MM.1S (cell line): ENCODE measurements around the gene MARCO.

Source experiments
- DNase-seq: peaks from one replicate; pipeline ENCODE4 v3.0.0-alpha.2; 2015
- H2AFZ ChIP-seq: fragments of 300-600 bp; sonication (generic); 2 replicates; pipeline ENCODE4 v1.6.0; 2016; ENCODE audit warnings: antibody characterized with exemption, low read length
- H3F3A ChIP-seq: fragments of 300-600 bp; sonication (generic); 2 replicates; pipeline ENCODE4 v1.6.1; 2016; ENCODE audit warnings: mild to moderate bottlenecking, antibody characterized with exemption, low read length, moderate library complexity, mixed read lengths; ENCODE audit not compliant: insufficient read depth
- H3K27ac ChIP-seq: fragments of 300-600 bp; sonication (generic); 2 replicates; pipeline ENCODE4 v1.5.1; 2016; ENCODE audit warnings: mild to moderate bottlenecking, low read length
- H3K27me3 ChIP-seq: fragments of 300-600 bp; sonication (generic); replicated peaks from 2 replicates; pipeline ENCODE4 v1.6.0; 2016; ENCODE audit warnings: low read length; ENCODE audit not compliant: insufficient read depth
- H3K36me3 ChIP-seq: fragments of 300-600 bp; sonication (generic); replicated peaks from 2 replicates; pipeline ENCODE4 v1.6.1; 2016; ENCODE audit warnings: mild to moderate bottlenecking, low read length, mixed read lengths; ENCODE audit not compliant: insufficient read depth
- H3K4me1 ChIP-seq: fragments of 300-600 bp; sonication (generic); 2 replicates; pipeline ENCODE4 v1.6.1; 2016; ENCODE audit warnings: low read length, mixed read lengths
- H3K4me2 ChIP-seq: fragments of 300-600 bp; sonication (generic); 2 replicates; pipeline ENCODE4 v1.6.0; 2016; ENCODE audit warnings: low read depth, low read length
- H3K4me3 ChIP-seq: fragments of 300-600 bp; sonication (generic); 2 replicates; pipeline ENCODE4 v1.5.1; 2016; ENCODE audit warnings: low read length, mixed read lengths
- H3K79me2 ChIP-seq: fragments of 300-600 bp; sonication (generic); 2 replicates; pipeline ENCODE4 v1.6.1; 2016; ENCODE audit warnings: mixed run types, low read length, mixed read lengths
- H3K9ac ChIP-seq: fragments of 300-600 bp; sonication (generic); 2 replicates; pipeline ENCODE4 v1.6.1; 2016; ENCODE audit warnings: low read length, mixed read lengths
- H3K9me2 ChIP-seq: fragments of 300-600 bp; sonication (generic); replicated peaks from 2 replicates; pipeline ENCODE4 v1.6.1; 2016; ENCODE audit warnings: mild to moderate bottlenecking, low read length, mixed read lengths; ENCODE audit not compliant: insufficient read depth
- H3K9me3 ChIP-seq: fragments of 300-600 bp; sonication (generic); replicated peaks from 2 replicates; pipeline ENCODE4 v1.6.1; 2016; ENCODE audit warnings: mild to moderate bottlenecking, low read length, mixed read lengths; ENCODE audit not compliant: insufficient read depth
- H4K20me1 ChIP-seq: fragments of 300-600 bp; sonication (generic); 2 replicates; pipeline ENCODE4 v1.6.1; 2016; ENCODE audit warnings: mild to moderate bottlenecking, low read length, moderate library complexity, mixed read lengths; ENCODE audit not compliant: insufficient read depth
- CTCF ChIP-seq: fragments of 300-600 bp; sonication (generic); IDR thresholded peaks from 2 replicates; pipeline ENCODE4 v1.5.1; 2016; ENCODE audit warnings: antibody characterized with exemption, low read length, mixed read lengths
- EZH2 ChIP-seq: fragments of 300-600 bp; sonication (generic); optimal IDR thresholded peaks from 2 replicates; pipeline ENCODE3; 2017; ENCODE audit warnings: low read depth, mild to moderate bottlenecking, antibody characterized with exemption, low read length, mixed read lengths
- EZH2phosphoT487 ChIP-seq: fragments of 300-600 bp; sonication (generic); IDR thresholded peaks from 2 replicates; pipeline ENCODE4 v1.6.1; 2018; ENCODE audit warnings: antibody characterized with exemption, low read length

Gene MARCO

GRCh38 chr2:119005555-119005954 lies 63.6 kb downstream of the MARCO start:
- no peak for DNase-seq
- no peaks in the 10 kb centered on the region for H4K20me1 ChIP-seq
- no peaks in the 10 kb centered on the region for H3K27me3 ChIP-seq
- no peak overlapping the region for H3K27ac ChIP-seq
- TF ChIP-seq CTCF (no peak), EZH2 (no peak), EZH2phosphoT487 (no peak)
- no peaks in the 10 kb centered on the region for H3K4me1 ChIP-seq
- no peak overlapping the region for H3K4me3 ChIP-seq
- no peak overlapping the region for H3K9ac ChIP-seq
- no peaks in the 10 kb centered on the region for H3K36me3 ChIP-seq
- H3K9me3 ChIP-seq, result no peaks in the 10 kb centered on the region
- no peak overlapping the region for H3K4me2 ChIP-seq
- no peaks in the 10 kb centered on the region for H3K9me2 ChIP-seq
- no peaks in the 10 kb centered on the region for H3F3A ChIP-seq
- H2AFZ ChIP-seq, result no peak overlapping the region
- no peaks in the 10 kb centered on the region for H3K79me2 ChIP-seq

- no peak overlapping the region for H3K27ac ChIP-seq
- no peaks in the 10 kb centered on the region for H3K9me3 ChIP-seq
- no peaks in the 10 kb centered on the region for H4K20me1 ChIP-seq
- no peaks in the 10 kb centered on the region for H3K27me3 ChIP-seq
- H3K79me2 ChIP-seq, result no peaks in the 10 kb centered on the region
- H3K36me3 ChIP-seq, result no peaks in the 10 kb centered on the region
- no peak for DNase-seq
- H3K4me2 ChIP-seq, result no peak overlapping the region
- no peaks in the 10 kb centered on the region for H3K9me2 ChIP-seq
- no peak for TF ChIP-seq EZH2phosphoT487
- TF ChIP-seq EZH2, result no peak
- TF ChIP-seq CTCF, result no peak
- H3K4me1 ChIP-seq, result no peaks in the 10 kb centered on the region
- no peak overlapping the region for H2AFZ ChIP-seq
- no peaks in the 10 kb centered on the region for H3F3A ChIP-seq
- H3K9ac ChIP-seq, result no peak overlapping the region
- no peak overlapping the region for H3K4me3 ChIP-seq
These were observed 64.4 kb downstream of the MARCO start for GRCh38 chr2:119006441-119006840.

- no peak for TF ChIP-seq CTCF
- no peak for TF ChIP-seq EZH2
- no peak for TF ChIP-seq EZH2phosphoT487
- Histone ChIP-seq H3K9me3 (no peaks in the 10 kb centered on the region), H3F3A (no peaks in the 10 kb centered on the region), H3K27ac (no peak overlapping the region), H3K36me3 (no peaks in the 10 kb centered on the region), H3K9ac (no peak overlapping the region), H3K4me2 (no peak overlapping the region), H3K27me3 (no peaks in the 10 kb centered on the region), H3K4me3 (no peak overlapping the region), H4K20me1 (no peaks in the 10 kb centered on the region), H3K4me1 (no peaks in the 10 kb centered on the region), H3K79me2 (no peaks in the 10 kb centered on the region), H2AFZ (no peak overlapping the region), H3K9me2 (no peaks in the 10 kb centered on the region)
- no peak for DNase-seq
These were observed 66.1 kb downstream of the MARCO start for GRCh38 chr2:119008108-119008507.
